PFSK-1 (cell line): ENCODE measurements around the gene MRPL10.

ENCODE experiments used
- FOXP2 ChIP-seq: optimal IDR thresholded peaks from 2 replicates; pipeline ENCODE3; 2011; ENCODE audit warnings: borderline replicate concordance, control low read depth, inconsistent platforms; ENCODE audit not compliant: insufficient read depth; ENCODE audit errors: extremely low read length, extremely low read depth
- POLR2AphosphoS5 ChIP-seq: IDR thresholded peaks from 2 replicates; pipeline ENCODE4 v1.6.1; 2012; ENCODE audit warnings: low read depth, mild to moderate bottlenecking, control low read depth, low read length, moderate library complexity
- REST ChIP-seq, 2 experiments: IDR thresholded peaks; 2 replicates each; pipeline versions ENCODE4 v1.6.1 to v1.8.0; 2011 to 2012; ENCODE audit warnings: low read depth in 2 of 2, low read length in 2 of 2, control low read depth in 1 of 2, inconsistent platforms in 1 of 2, mild to moderate bottlenecking in 1 of 2, moderate library complexity in 1 of 2; ENCODE audit not compliant: insufficient read depth in 1 of 2
- SIN3A ChIP-seq: IDR thresholded peaks from 2 replicates; pipeline ENCODE4 v1.6.1; 2012; ENCODE audit warnings: mild to moderate bottlenecking, low read length, moderate library complexity, borderline replicate concordance; ENCODE audit not compliant: insufficient read depth
- TAF1 ChIP-seq: IDR thresholded peaks from 2 replicates; pipeline ENCODE4 v1.6.1; 2012; ENCODE audit warnings: low read length, control low read depth, borderline replicate concordance; ENCODE audit not compliant: insufficient read depth

The MRPL10 gene

GRCh38 chr17:47811709-47812108 lies 19.6 kb downstream of the MRPL10 start:
- TF ChIP-seq FOXP2 (no peak), SIN3A (no peak), POLR2AphosphoS5 (no peak), REST (IDR thresholded peaks at IDR 0.05; ENCODE audit: insufficient read depth in 1 of 2, low read depth in 2 of 2, low read length in 2 of 2) (no peak), TAF1 (no peak)

DNA sequence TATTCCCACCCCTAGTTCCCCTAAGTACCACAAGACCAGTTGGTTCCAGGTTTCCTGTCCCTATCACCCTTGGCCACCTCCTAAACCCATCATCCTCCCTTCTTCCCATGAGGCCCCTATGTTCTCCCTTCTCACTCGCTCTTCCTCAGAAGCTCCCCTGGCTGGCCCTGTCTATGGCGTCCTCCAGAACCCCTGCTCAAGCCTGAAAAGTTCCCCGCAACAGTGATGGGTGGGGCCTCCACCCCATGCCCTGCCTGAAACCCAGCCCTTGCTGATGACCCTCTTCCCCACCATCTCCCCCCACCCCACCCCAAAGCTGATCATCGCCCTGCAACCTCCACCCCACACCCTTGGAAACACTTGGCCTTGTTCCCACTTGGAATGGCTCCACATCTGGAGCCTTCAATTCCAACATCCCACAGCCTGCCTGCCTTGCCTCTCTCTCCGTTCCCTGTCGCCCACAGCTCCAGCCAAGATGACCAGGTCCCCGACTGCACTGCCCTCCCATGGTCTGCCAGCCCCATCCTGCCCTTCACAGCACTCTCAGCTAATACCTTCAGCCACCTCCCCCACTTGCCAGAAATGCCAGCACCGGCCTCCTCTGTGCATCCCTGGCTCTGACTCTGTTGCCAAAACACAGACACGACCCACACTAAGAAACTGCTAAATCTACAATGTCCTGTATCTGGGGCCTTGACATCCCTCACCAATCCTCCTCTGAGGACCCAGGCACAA lies 20.3 kb downstream of the MRPL10 start:
- no peak for TF ChIP-seq REST (IDR thresholded peaks at IDR 0.05; ENCODE audit: insufficient read depth in 1 of 2, low read depth in 2 of 2, low read length in 2 of 2)
- TF ChIP-seq TAF1 = no peak
- TF ChIP-seq SIN3A = no peak
- no peak for TF ChIP-seq POLR2AphosphoS5
- TF ChIP-seq FOXP2 = no peak

DNA sequence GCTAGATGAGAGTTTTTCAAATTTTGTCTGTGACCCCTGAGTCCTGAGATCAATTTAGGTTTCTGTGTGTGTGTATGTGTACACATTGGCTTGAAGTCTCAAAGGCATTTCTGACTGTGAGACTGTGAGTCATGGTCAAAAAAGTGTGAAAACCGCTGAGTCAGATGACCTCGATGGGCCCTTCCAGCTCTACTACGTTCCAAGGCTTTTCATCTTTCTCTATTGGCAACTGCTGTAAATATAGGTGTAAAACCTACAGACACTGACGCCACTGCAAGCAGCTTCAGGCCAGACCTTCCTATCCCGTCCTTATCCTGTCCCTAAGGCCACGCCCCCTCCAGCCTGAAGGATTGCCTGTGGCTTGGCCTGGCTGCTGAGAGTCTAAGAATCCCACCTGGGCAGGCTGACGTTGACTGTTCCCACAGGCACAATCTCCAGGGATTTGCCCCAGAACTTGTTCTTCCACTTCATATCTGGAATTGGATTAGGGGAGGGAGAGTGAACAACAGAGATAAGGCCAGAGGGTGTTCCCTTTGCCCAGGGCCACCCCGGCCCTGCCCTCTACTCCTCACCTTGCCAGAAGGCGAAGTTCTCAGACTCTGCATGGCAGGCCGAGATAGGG lies 21.0 kb downstream of the MRPL10 start:
- no peak for TF ChIP-seq FOXP2
- no peak for TF ChIP-seq SIN3A
- TF ChIP-seq TAF1 = no peak
- no peak for TF ChIP-seq POLR2AphosphoS5
- no peak for TF ChIP-seq REST (IDR thresholded peaks at IDR 0.05; ENCODE audit: insufficient read depth in 1 of 2, low read depth in 2 of 2, low read length in 2 of 2)

- TF ChIP-seq SIN3A = no peak
- TF ChIP-seq TAF1 = no peak
- no peak for TF ChIP-seq REST (IDR thresholded peaks at IDR 0.05; ENCODE audit: insufficient read depth in 1 of 2, low read depth in 2 of 2, low read length in 2 of 2)
- no peak for TF ChIP-seq FOXP2
- no peak for TF ChIP-seq POLR2AphosphoS5
These were observed 22.4 kb downstream of the MRPL10 start for GRCh38 chr17:47808830-47809480.
